Hepatocyte (in vitro differentiated cells): ENCODE measurements around the gene FMO2. TPM values are rescaled to one million over a fixed set of nuclear protein-coding genes. Genes with fewer than 3 reads are reported as not detected.
"Not testable (repeated sequence)": the region's sequence is repeated elsewhere in the genome, so short reads cannot be mapped to it uniquely, and the experiment has no call there.

ENCODE experiments used
- DNase-seq: peaks from one replicate; pipeline ENCODE4 v3.0.0-alpha.2; 2016; ENCODE audit warnings: low spot score
- H2AFZ ChIP-seq: fragments of 200-600 bp; sonication (generic); 2 replicates; pipeline ENCODE4 v1.6.0; 2016; ENCODE audit warnings: antibody characterized with exemption, mild to moderate bottlenecking
- H3K27ac ChIP-seq: fragments of 200-600 bp; sonication (generic); 2 replicates; pipeline ENCODE4 v1.5.1; 2016; ENCODE audit warnings: mild to moderate bottlenecking
- H3K27me3 ChIP-seq: fragments of 200-600 bp; sonication (generic); 2 replicates; pipeline ENCODE4 v1.6.1; 2016
- H3K36me3 ChIP-seq: fragments of 200-600 bp; sonication (generic); replicated peaks from 2 replicates; pipeline ENCODE4 v1.5.1; 2016; ENCODE audit warnings: low read depth; ENCODE audit not compliant: insufficient read depth
- H3K4me1 ChIP-seq: fragments of 200-600 bp; sonication (generic); 2 replicates; pipeline ENCODE4 v1.5.1; 2016; ENCODE audit warnings: mild to moderate bottlenecking, moderate library complexity; ENCODE audit not compliant: insufficient read depth
- H3K4me2 ChIP-seq: fragments of 200-600 bp; sonication (generic); 2 replicates; pipeline ENCODE4 v1.6.0; 2016
- H3K4me3 ChIP-seq: fragments of 200-600 bp; sonication (generic); 2 replicates; pipeline ENCODE4 v1.5.1; 2016; ENCODE audit warnings: mild to moderate bottlenecking
- H3K79me2 ChIP-seq: fragments of 200-600 bp; sonication (generic); 2 replicates; pipeline ENCODE4 v1.6.0; 2017; ENCODE audit warnings: mild to moderate bottlenecking
- H3K9me2 ChIP-seq: fragments of 200-600 bp; sonication (generic); replicated peaks from 2 replicates; pipeline ENCODE4 v1.6.0; 2017; ENCODE audit warnings: mild to moderate bottlenecking; ENCODE audit not compliant: insufficient read depth
- H3K9me3 ChIP-seq: fragments of 200-600 bp; sonication (generic); 2 replicates; pipeline ENCODE4 v1.5.1; 2016; ENCODE audit warnings: low read depth, mild to moderate bottlenecking
- H4K20me1 ChIP-seq: fragments of 200-600 bp; sonication (generic); 2 replicates; pipeline ENCODE4 v1.6.0; 2016; ENCODE audit warnings: mild to moderate bottlenecking; ENCODE audit not compliant: insufficient read depth, poor library complexity, severe bottlenecking
- EZH2 ChIP-seq: fragments of 200-600 bp; sonication (generic); IDR thresholded peaks from 2 replicates; pipeline ENCODE4 v1.6.1; 2016; ENCODE audit warnings: antibody characterized with exemption, mild to moderate bottlenecking, borderline replicate concordance
- EZH2phosphoT487 ChIP-seq: fragments of 200-600 bp; sonication (generic); IDR thresholded peaks from one replicate; pipeline ENCODE4 v1.6.1; 2018; ENCODE audit warnings: antibody characterized with exemption, mild to moderate bottlenecking, low read depth, moderate library complexity; ENCODE audit not compliant: unreplicated experiment, severe bottlenecking
- WGBS: methylation state at CpG from one replicate; pipeline ENCODE4 v1.1.6; 2016; ENCODE audit warnings: low lambda C conversion rate; ENCODE audit errors: missing lambda C conversion rate; 5-methylcytosine and 5-hydroxymethylcytosine counted together
- polyA plus RNA-seq: library from polyadenylated mRNA; unstranded; fragments of >200 nt; fragmentation: Nextera tagmentation; extraction: Ambion mirVana; gene quantifications from 2 replicates; pipeline ENCODE4 v1.2.1, GENCODE V29; 2016
- total RNA-seq: library from RNA; depleted of rRNA; stranded (reverse); fragments of >200 nt; gene quantifications from 2 replicates; pipeline ENCODE4 v1.2.3, GENCODE V29; 2014
- TF ChIP-seq, protein P1 (sequence below): fragments of 200-600 bp; sonication (generic); IDR thresholded peaks from 2 replicates; pipeline ENCODE4 v1.5.1; 2016; ENCODE audit warnings: antibody characterized with exemption, mild to moderate bottlenecking; ENCODE audit not compliant: poor library complexity

FMO2 gene
- total and polyA plus RNA-seq, 2 experiments from 2014 or later: 0.70 TPM; not detected in 1

DNA sequence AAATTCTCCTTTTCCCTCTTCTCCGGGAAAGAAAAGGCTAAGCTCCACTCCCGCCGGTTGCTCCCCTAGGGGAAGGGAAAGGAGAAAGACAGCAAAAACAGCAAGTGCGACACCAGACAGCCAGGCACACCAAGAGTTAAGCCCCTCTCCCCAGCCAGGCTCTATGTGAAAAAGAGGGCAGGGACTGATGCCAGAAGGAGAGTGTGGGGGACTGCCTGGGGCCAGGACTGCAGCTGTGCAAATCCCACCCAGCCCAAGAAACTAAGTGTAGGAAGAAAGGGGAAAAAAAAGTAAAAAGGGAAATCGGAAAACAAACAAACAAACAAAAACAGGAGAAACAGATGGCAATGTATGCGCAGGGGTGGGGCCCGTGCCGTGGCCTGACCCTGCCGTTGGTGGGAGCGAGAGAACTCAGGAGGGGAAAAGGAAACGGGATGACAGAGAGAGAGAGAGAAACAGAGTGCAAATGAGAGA lies 35.5 kb downstream of the FMO2 start:
- peak overlapping the region; percentile 80 for H3K27ac ChIP-seq
- no peaks in the 10 kb centered on the region for H3K36me3 ChIP-seq
- no peaks in the 10 kb centered on the region for H3K27me3 ChIP-seq
- DNase-seq: peak; percentile 30
- peak overlapping the region; percentile 71 for H2AFZ ChIP-seq
- peaks cover 16% of the 10 kb centered on the region for H3K4me1 ChIP-seq
- TF ChIP-seq, protein P1, sequence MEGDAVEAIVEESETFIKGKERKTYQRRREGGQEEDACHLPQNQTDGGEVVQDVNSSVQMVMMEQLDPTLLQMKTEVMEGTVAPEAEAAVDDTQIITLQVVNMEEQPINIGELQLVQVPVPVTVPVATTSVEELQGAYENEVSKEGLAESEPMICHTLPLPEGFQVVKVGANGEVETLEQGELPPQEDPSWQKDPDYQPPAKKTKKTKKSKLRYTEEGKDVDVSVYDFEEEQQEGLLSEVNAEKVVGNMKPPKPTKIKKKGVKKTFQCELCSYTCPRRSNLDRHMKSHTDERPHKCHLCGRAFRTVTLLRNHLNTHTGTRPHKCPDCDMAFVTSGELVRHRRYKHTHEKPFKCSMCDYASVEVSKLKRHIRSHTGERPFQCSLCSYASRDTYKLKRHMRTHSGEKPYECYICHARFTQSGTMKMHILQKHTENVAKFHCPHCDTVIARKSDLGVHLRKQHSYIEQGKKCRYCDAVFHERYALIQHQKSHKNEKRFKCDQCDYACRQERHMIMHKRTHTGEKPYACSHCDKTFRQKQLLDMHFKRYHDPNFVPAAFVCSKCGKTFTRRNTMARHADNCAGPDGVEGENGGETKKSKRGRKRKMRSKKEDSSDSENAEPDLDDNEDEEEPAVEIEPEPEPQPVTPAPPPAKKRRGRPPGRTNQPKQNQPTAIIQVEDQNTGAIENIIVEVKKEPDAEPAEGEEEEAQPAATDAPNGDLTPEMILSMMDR: peak; percentile 3
- no peak for TF ChIP-seq EZH2
- no peak for TF ChIP-seq EZH2phosphoT487
- no peaks in the 10 kb centered on the region for H3K9me2 ChIP-seq
- peak overlapping the region; percentile 71 for H3K4me2 ChIP-seq
- WGBS: 9% methylated on average over 11 of the region's 11 CpGs
- no peaks in the 10 kb centered on the region for H3K79me2 ChIP-seq
- H3K4me3 ChIP-seq: no peak overlapping the region
- H4K20me1 ChIP-seq: no peaks in the 10 kb centered on the region
- H3K9me3 ChIP-seq: no peaks in the 10 kb centered on the region

DNA sequence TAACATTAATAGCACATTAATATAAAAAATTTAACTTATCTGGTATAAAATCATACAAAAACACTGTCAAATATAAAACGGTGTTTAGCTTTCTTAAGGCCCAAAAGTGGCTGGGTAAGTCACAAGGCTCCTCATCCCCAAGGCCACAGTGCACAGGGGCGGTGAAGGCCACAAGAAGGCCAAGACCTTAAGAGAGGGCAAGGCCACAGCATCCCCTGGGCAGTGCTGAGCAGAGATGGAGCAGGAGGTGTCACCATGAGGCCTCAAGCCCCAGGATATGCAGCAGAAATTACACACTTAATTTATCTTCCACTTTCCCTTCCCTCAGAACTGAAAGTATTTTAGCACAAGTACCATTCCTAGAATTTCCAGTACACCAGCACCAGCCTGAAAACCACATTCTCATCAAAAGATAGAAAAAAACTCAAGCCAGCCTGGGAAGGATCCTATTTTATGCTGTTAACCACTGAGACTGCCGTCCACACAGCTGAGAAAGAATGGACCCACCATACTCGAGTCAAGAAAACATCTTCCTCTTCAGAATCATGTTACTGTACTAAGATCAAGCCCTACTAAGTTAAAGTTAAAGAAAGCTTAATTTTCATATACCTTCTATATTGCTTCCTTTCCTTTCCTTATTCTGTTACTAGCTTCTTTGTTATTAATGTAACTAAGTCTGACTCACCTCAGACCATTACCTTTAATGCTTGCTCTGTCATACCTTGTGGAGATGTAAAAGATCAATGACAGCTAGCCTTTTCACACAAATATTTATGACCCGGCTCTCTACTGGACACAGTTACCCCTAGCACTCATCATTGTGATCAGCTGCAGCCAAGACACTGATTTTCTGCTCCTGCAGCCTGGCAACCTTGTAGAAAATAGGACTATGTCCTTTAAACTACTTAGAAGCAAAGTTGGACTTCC lies 36.8 kb downstream of the FMO2 start:
- no peak overlapping the region for H3K4me2 ChIP-seq
- no peaks in the 10 kb centered on the region for H3K9me2 ChIP-seq
- peak overlapping the region; percentile 5 for H2AFZ ChIP-seq
- no peaks in the 10 kb centered on the region for H4K20me1 ChIP-seq
- no peaks in the 10 kb centered on the region for H3K27me3 ChIP-seq
- no peak for DNase-seq
- TF ChIP-seq EZH2 (no peak), EZH2phosphoT487 (no peak)
- TF ChIP-seq, protein P1: no peak
- no peaks in the 10 kb centered on the region for H3K79me2 ChIP-seq
- H3K9me3 ChIP-seq: no peaks in the 10 kb centered on the region
- H3K4me1 ChIP-seq: peaks cover 16% of the 10 kb centered on the region
- no peak overlapping the region for H3K4me3 ChIP-seq
- H3K27ac ChIP-seq: peak overlapping the region; percentile 76
- WGBS: 59% methylated on average over 5 of the region's 5 CpGs
- H3K36me3 ChIP-seq: no peaks in the 10 kb centered on the region

- no peak for DNase-seq
- Histone ChIP-seq H3K79me2 (no peaks in the 10 kb centered on the region), H3K27me3 (no peaks in the 10 kb centered on the region), H4K20me1 (no peaks in the 10 kb centered on the region), H3K4me1 (peaks cover 16% of the 10 kb centered on the region), H3K36me3 (no peaks in the 10 kb centered on the region), H2AFZ (no peak overlapping the region), H3K4me3 (no peak overlapping the region), H3K27ac (peak overlapping the region; percentile 76), H3K9me2 (no peaks in the 10 kb centered on the region), H3K4me2 (no peak overlapping the region), H3K9me3 (no peaks in the 10 kb centered on the region)
- WGBS: 66% methylated on average over 5 of the region's 5 CpGs
- TF ChIP-seq EZH2phosphoT487: no peak
- no peak for TF ChIP-seq EZH2
- TF ChIP-seq, protein P1: no peak
Observed at GRCh38 chr1:171222936-171223335, 37.8 kb downstream of the FMO2 start.

DNA sequence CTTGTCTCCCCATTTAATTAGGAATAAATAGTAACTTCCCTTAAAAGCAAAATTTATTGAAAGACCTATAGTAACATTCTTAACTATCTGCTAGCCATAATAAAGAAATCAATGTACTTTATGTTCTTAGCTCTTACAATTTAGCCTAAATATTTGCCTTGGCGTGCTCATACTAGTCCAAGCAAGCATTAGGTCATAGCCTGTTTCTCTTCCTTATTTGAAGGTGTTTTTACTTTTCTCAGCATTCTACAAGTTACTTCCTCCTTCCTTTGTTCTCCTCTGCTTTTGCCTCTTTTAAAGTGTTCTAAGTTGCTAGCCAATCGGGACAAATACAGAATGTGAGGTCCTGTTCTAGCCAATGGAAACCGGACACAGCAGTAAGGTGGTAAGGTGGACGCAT lies 39.2 kb downstream of the FMO2 start:
- not testable (repeated sequence) for H3K9me2 ChIP-seq, H3K9me3 ChIP-seq, H4K20me1 ChIP-seq, H3K36me3 ChIP-seq, H3K79me2 ChIP-seq, H3K4me3 ChIP-seq, H3K4me2 ChIP-seq, DNase-seq, H3K27me3 ChIP-seq
- H2AFZ ChIP-seq: peak overlapping the region; percentile 53
- WGBS: 75% methylated on average over 4 of the region's 4 CpGs
- peak overlapping the region; percentile 79 for H3K27ac ChIP-seq
- H3K4me1 ChIP-seq: peaks cover 14% of the 10 kb centered on the region
